Raji (cell line): Measurements from ENCODE around the gene SLTM.

Experiments used
- POLR2A ChIP-seq: IDR thresholded peaks from 2 replicates; pipeline ENCODE4 v1.6.1; 2011; ENCODE audit warnings: low read depth, low read length, control low read depth; ENCODE audit not compliant: insufficient read depth

SLTM gene

GRCh38 chr15:58934521-58934920 lies 1.0 kb upstream of the SLTM start:
- no peak for TF ChIP-seq POLR2A

- TF ChIP-seq POLR2A: no peak
Observed at GRCh38 chr15:58934114-58934447, 602 bp upstream of the SLTM start.

- no peak for TF ChIP-seq POLR2A
Observed at GRCh38 chr15:58932710-58933280, 684 bp downstream of the SLTM start.

- 0 out of 2 replicates have a peak, but pooled peaks have one; percentile 15 for TF ChIP-seq POLR2A
Observed at GRCh38 chr15:58931987-58932588, 1.4 kb downstream of the SLTM start.

GRCh38 chr15:58929891-58930416 lies 3.5 kb downstream of the SLTM start:
- no peak for TF ChIP-seq POLR2A

GRCh38 chr15:58926823-58927222 lies 6.7 kb downstream of the SLTM start:
- TF ChIP-seq POLR2A: no peak

- no peak for TF ChIP-seq POLR2A
Observed at GRCh38 chr15:58924327-58924726, 9.2 kb downstream of the SLTM start.

- TF ChIP-seq POLR2A: no peak
Observed at GRCh38 chr15:58923696-58924300, 9.7 kb downstream of the SLTM start.

GRCh38 chr15:58923284-58923683 lies 10.2 kb downstream of the SLTM start:
- TF ChIP-seq POLR2A: no peak

GRCh38 chr15:58921267-58921790 lies 12.2 kb downstream of the SLTM start:
- TF ChIP-seq POLR2A: no peak

- TF ChIP-seq POLR2A: no peak
Observed at GRCh38 chr15:58919232-58919631, 14.2 kb downstream of the SLTM start.

- no peak for TF ChIP-seq POLR2A
Observed at GRCh38 chr15:58918239-58918638, 15.2 kb downstream of the SLTM start.

GRCh38 chr15:58916962-58917361 lies 16.5 kb downstream of the SLTM start:
- TF ChIP-seq POLR2A: no peak

GRCh38 chr15:58910456-58910855 lies 23.0 kb downstream of the SLTM start:
- TF ChIP-seq POLR2A: no peak

GRCh38 chr15:58909616-58910015 lies 23.9 kb downstream of the SLTM start:
- TF ChIP-seq POLR2A: no peak

- TF ChIP-seq POLR2A: no peak
Observed at GRCh38 chr15:58908550-58909309, 24.7 kb downstream of the SLTM start.

GRCh38 chr15:58900631-58901030 lies 32.8 kb downstream of the SLTM start:
- no peak for TF ChIP-seq POLR2A
